Posterior vena cava (tissue), 2 donors: Measurements from ENCODE around the gene BAIAP2L2. TPM values are rescaled to one million over a fixed set of nuclear protein-coding genes. Genes with fewer than 3 reads are reported as not detected.
"Not testable (repeated sequence)": the region's sequence is repeated elsewhere in the genome, so short reads cannot be mapped to it uniquely, and the experiment has no call there.

ENCODE experiments used
- DNase-seq: peaks from one replicate; pipeline ENCODE4 v3.0.0-alpha.2; 2020; ENCODE audit warnings: low spot score
- intact Hi-C, 2 donors: fragments of 100-400 bp; cut with DNase I; formaldehyde crosslinking; loops; one replicate each; pipeline versions ENCODE4 v1.14.1 to v1.14.2; 2022 to 2023
- total RNA-seq, 2 donors: library from RNA; stranded (reverse); fragmentation: NEBNext Ultra II Directional; extraction: Animal tissue kit (Norgen Biotek cat#: 25700); gene quantifications; one replicate each; pipeline ENCODE4 v1.2.1, GENCODE V29; 2021
- donor health status: DM: yes; HTN: yes; CAD: no.
- donor health status: DM: yes; HTN: yes; CAD: no.

Gene BAIAP2L2
- total RNA-seq, 2 donors from 2014 or later = 0.24 to 0.37 TPM

DNA sequence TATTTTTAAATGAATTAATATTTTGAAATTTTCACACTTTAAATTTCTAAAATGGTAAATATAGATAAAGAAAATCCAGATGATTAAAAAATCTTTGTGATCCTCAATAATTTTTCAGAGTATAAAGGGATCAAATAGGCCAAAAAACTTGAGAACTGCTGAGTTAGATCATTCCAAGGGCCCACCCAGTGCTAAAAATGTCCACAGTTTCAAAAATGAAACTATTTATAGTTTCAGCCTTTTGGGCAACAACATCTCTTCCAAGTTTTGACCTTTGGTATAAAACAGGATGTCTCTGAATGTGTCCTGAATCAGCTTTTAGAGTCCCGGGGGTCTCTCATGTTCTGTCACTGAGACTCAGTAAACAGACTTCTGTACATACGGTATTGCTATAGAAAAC lies 20.9 kb upstream of the BAIAP2L2 start:
- no peak for DNase-seq
- intact Hi-C loops = no loop called here

DNA sequence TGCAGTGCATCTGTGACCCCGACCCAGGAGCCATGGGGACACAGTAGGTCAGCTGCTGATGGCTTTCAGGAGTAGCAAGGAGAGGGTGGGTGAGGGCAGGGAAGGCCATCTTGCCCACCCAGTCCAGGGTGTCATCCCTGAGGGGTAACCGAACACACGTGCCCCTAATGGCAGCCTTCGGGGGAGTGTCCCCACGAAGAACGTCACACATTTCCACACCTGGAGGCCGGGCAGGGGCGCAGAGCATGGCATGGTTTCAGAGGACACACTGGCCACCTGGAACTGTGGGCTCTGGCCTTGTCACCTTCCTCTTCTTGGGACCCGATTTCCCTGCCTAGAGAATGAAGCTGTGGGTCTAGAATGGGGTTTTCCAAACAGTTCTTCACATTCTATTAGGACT lies 19.4 kb upstream of the BAIAP2L2 start:
- intact Hi-C loops = no loop called here
- no peak for DNase-seq

DNA sequence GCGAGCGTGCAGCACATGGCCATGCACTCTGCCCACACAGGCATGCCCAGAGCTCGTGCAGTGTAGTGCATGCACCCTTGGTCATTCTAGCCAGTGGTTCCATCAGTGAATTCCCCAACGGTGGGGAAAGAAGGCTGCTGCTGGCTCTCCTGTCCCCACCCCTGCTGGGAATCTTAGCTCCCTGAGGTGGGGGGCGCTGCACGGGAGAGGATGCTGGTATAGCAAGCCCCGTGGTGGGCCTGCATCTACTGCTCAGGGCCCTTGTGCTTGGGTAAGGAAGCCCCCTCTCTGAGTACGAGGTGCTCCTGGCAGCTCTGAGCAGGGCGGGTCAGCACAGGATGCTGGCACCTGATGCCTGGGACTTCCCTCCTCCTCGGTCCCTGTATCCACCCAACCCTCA lies 18.5 kb upstream of the BAIAP2L2 start:
- DNase-seq = no peak
- intact Hi-C loops = no loop called here

DNA sequence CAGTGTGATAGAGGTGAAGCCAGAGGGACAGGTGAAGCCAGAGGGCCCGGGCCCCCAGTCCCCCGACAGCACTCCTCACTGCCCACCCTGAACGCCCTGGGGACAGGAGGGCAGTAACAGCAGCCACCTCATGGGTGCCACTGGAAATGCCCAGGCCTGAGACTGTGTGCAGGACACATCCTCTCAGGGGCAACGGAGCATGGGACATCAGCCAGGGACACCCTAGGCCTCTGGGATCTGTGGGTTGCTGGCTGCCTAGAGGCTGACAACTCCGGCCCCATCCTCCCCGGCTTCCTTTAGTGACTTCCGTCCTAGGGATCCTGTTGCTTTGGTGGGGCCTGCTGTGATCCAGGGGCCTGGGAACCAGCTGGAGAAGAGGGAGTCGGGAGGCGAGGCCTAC lies 17.4 kb upstream of the BAIAP2L2 start:
- intact Hi-C loops = no loop called here
- DNase-seq = no peak

DNA sequence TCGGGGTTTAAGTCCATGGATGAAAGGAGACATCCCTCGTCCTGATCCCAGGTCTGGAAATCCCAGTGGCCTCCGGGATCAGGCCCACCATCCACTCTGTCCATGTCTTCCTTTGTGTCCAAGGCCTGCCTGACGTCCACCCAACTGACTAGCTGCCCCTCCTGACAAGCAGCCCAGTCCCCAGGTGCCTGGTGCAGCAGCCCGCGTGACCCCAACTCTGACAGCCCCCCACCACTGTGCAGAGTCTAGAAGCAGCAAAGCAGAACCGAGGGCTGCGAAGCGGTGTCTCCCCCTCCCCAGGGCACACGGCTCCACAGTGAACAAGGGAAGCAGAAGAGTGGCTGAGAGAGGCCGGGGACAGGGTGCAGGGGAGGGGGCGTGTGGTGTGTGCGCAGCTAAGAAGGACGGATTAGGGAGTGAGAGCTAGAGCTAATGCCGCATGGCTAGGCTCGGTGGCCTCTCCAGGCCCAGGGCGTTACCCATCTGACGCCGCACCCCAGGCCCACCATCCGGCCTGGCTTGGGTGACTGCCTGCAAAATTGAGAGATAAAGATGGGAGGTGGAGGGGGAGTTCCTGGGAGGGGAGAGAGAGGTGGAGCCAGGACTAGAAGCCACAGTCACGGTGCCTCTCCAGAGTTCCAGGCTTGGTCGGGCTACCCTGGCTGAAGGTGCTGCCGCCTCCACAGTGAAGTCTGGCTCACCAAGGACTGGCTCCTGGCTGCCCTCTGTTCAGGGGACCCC lies 16.6 kb upstream of the BAIAP2L2 start:
- intact Hi-C loops = no loop called here
- DNase-seq = no peak

DNA sequence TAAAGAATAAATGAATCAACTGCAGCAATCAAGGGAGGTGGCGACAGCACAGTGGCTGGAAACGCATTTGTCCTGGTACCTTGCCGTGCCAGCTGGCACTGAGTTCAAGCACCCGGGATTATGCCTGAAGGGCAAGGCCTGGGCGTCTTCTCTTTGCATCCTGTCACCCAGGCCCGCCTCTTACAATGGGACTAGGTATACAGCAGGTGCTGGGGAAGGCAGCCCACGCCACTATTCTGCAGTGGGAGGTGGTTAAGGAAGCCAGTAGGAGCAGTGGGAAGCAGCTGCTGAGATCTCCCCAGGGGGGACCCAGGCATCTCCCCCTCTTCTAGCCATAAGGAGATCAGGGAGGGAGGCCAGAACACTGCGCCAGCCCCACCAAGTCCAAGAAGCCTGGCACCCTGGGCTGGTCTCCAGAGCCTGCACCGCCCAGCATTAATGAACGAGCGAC lies 15.3 kb upstream of the BAIAP2L2 start:
- no peak for DNase-seq
- intact Hi-C loops = no loop called here

DNA sequence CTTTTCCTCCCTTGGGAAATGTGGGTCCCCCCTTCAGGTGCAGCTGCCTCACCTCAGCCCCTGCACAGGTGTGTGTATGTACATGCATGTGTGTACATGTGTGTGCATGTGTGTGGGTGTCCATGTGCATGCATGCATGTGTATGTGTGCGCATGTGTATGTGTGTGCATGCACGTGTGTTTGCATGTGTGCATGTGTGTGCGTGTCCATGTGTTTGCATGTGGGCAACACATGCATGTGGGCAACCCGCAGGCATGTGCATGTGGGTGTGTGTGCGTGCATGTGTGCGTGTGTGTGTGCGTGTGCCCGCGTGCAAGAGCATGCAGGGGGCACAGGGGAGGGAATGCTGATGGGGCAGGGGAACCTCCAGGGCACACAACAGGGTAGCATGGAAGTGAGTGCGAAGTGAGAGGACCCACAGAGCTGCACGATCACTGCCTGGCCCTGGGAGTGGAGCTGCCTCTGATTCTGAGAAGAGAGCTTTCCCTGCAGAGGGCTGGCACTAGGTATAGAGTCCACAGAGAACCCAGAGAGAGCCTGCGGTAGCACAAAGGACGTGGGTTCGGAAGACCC lies 14.6 kb upstream of the BAIAP2L2 start:
- intact Hi-C loops = no loop called here
- DNase-seq = no peak

DNA sequence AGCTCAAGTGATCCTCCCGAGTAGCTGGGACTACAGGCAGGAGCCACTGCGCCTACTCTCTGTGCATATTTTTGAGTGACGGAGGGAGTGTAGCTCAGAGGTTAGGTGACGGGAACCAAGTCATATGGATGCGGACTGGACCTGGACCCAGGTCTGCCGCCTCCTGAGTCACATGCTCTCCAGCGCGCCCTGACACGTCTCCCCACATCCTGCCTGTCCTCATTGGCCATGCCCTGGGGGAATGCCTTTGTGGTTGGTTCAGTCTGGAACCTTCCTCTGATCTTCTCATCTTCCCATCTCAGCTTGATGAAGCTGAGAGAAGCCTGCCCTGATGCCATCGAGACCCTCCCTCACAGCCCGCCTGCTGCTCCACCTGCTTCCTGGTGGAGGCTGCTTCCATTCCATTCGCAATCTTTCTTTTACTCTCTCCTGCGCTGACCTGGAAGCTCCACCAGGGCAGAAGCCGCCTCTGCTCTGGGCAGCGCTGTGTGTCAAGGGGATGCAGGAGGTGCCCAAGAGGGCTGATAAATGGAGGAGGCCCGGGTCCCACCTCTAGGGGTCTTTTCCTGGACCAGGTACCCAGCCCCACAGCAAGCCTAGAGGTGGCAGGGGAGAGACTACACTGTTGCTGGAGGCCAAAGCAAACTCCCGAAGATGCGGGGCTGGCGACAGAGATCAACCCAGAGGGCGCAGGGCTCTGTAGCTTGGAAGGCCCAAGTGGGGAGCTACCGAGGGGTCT lies 13.9 kb upstream of the BAIAP2L2 start:
- intact Hi-C loops = loop anchor here in 1 of 2 donors (1.0 to 5.0 kb wide), 2 partner anchors 34 to 727 kb away; no protein-coding TSS in a partner anchor
- no peak for DNase-seq

DNA sequence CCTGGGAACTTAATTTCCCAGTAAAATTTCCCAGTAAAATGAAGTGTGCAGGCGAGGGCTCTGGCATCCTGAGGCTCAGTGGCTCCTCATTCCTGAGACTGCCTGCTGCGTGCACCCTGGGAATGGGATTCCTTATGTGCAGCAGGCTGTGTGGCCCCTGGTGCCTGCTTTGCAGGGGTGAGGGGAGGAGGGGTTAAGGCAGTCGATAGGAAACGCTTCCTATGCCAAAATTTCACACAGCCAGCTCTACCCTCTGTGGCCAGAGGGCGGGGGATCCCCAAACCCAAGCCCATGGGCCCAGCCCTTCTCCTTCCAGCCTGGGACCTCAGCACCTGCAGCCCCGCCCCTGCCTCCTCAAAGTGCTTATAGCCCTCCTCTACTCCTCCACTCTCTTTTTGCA lies 12.1 kb upstream of the BAIAP2L2 start:
- intact Hi-C loops = loop anchor here in 1 of 2 donors (5.0 kb wide), 1 partner anchor 725 kb away; no protein-coding TSS in a partner anchor
- DNase-seq = no peak

DNA sequence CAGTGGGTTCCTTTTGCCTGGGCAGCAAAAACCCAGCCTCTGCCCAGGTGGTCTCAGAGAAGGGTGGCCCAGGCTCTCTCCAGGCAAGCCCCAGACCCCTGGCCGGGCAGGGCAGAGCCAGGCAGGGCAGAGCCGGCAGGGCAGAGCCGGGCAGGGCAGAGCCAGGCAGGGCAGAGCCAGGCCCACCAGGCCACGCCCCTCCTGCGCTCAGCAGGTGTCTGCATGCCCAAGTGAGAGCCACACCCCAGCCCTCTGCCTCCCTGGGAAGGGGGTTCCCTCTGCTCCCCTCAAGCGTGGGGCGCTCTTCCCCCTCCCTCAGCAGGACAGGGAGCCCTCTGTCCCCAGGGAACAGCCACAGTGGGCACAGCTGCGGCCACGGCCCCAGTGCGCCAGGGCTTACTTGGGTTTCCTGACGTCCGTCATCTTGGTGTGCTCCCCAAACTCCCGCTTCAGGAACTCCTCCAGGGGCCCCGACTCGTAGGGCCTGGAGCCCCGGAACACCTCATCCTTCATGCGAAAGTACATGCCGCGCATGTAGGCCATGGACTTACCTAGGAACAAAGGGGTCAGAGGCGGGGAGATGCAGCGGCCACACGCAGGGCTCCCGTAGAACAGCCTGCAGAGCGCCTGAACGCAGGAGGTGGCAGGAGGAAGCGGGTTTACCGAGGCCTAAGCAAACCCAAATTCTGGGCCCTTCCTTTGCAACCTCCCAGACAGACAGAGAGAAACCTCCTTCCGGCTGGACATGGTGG lies 10.1 kb upstream of the BAIAP2L2 start:
- intact Hi-C loops = loop anchor here in 1 of 2 donors (5.0 kb wide), 1 partner anchor 723 kb away; no protein-coding TSS in a partner anchor
- no peak for DNase-seq

DNA sequence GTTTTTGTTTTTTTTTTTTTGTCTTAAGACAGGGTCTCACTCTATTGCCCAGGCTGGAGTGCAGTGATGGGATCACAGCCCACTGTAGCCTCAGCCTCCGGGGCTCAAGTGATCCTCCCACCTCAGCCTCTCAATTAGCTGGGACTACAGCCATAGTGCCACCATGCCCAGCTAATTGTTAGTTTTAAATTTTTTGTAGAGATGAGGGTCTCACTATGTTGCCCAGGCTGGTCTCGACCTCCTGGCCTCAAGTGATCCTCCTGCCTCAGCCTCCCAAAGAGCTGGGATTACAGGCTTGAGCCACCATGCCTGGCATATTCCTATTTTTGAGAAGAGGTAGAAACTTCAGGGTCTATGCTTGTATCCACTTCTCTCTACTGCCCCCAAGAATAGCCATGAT lies 8.3 kb upstream of the BAIAP2L2 start:
- intact Hi-C loops, DNase-seq: not testable (repeated sequence)

DNA sequence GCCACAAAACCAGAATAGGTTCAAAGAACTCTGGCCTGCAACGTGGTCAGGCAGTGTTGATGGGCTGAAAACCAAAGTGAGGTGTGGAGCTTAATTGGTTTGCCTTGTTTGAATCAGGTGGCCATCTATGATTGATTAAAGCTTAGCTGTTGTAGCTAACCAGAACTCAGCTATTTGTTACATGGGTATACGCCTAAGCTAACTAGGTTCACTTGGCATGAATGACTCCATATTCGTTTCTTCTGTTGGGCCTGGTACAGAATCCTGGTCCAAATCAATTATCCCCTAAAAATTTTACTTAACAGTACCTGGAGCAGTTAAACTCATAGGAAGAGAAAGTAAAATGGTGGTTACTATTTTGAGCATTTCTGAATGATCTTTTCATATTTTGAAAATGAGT lies 7.7 kb upstream of the BAIAP2L2 start:
- DNase-seq = no peak
- intact Hi-C loops = no loop called here

DNA sequence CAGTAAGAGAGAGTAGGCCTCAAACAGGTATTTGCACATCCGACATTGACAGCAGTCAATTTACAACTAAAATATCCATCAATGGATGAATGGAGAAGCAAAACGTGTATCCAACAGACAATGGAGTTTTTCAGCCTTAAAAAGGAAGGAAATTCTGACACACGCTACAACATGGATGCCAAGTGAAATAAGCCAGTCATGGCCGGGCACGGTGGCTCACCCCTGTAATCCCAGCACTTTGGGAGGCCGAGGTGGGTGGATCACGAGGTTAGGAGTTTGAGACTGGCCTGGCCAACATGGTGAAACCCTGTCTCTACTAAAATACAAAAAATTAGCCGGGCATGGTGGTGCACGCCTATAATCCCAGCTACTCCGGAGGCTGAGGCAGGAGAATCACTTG lies 7.1 kb upstream of the BAIAP2L2 start:
- intact Hi-C loops, DNase-seq: not testable (repeated sequence)

DNA sequence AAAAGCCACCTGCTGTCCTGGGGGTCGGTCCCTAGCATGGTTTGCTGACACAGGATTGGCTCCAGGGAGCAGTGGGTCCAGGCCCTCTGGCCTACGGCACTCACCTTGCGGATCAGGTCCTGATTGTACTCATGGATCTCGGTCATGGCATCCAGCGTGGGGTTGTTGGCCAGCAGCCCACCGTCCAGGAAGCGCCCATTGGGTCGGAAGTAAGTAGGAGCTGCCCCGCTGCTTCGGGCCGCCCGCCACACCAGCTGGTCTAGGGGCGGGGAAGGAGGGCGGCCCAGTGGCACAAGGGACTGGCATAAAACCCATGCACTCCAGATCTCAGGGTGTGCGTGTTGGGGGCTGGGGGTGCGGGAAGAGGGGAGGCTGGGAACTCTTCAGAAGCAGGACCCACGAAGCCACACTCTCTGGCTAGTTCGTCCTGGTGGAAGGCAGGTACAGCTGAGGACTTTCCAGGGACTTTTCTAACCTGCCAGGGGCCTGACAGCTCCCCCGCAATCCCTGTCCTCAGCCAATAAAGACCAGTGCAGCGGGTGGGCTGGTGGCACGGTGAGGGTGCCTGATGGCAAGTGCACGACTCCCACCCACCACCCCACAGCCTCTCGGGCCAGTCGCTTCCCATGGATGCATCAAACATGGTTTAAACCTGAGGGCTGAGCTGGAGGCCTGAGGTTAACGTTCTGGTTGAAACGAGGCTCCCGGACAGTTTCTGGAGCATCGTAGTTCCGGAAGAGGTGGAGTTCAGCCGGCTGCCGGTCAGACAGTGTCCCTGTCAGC lies 5.1 kb upstream of the BAIAP2L2 start:
- intact Hi-C loops = no loop called here

DNA sequence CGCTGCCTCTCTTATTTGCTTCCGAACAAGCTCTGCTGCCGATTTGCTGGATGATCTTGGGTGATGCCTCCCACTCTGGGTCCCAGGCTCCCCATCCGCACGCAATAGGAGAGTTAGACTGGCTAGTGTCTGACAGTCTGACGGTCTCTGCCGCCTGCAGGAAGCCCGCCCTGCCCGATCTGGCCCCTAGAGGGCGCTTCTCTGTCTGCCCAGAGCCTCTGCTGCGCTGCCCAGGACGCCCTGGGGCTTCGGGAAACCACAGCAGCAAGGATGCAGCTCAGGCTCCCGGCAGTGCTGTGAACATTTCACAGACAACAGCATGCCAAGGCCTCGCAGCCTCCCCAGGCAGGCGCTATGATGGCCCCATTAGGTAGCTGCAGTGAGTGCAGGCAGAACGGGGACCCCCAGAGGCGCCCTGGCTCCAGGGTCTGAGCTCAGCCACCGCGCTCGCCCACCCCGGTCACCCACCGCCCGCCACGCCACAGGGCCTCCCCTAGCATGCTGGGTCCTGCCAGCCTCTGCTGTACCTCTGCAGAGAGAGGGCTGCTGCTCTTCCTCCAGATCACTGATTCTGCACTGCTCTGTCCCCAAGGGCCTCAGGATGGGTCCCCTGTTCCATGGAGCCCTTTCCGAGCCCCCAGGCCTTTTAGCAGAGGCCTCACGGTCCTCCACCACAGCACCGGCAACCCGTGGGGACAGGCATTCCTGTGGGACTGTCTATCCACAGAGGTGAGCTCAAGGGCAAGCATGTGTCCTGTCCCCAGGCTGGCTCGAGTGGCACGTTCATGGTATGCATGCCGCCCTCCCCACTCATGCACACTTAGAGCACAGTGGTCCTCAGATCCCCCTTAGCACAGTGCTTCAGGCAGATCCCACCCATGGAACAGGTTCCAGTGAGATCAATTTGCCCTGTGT lies 4.3 kb upstream of the BAIAP2L2 start:
- DNase-seq = peak; percentile 96
- intact Hi-C loops = loop anchor here in 1 of 2 donors (5.0 kb wide), 2 partner anchors 88 to 238 kb away; partner anchors contain the start of gene MAFF

More for the DNA sequence above, 5.1 kb upstream of the BAIAP2L2 start:
- DNase-seq = no peak

DNA sequence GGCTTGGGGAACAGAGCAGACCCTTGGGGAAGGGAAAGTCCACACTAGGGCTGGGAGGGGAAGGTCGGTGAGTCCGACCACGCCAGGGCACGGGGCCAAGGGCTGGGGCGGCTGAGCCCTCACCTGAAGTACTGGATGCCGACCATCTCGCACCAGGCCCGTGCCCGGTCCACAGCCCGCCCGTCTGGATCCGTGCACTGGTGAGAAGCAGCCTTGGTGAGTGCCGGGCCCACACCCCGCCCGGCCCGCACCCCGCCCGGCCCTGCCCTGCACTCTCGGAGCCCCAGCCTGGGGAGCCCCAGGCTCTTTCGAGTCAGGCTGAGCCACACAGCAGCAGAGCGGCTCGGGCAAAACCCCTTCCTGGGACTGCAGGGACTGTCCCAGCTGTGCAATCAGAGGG lies 1.9 kb upstream of the BAIAP2L2 start:
- intact Hi-C loops = loop anchor here in 1 of 2 donors (5.0 kb wide), 2 partner anchors 90 to 240 kb away; partner anchors contain the start of gene MAFF
- DNase-seq = no peak

DNA sequence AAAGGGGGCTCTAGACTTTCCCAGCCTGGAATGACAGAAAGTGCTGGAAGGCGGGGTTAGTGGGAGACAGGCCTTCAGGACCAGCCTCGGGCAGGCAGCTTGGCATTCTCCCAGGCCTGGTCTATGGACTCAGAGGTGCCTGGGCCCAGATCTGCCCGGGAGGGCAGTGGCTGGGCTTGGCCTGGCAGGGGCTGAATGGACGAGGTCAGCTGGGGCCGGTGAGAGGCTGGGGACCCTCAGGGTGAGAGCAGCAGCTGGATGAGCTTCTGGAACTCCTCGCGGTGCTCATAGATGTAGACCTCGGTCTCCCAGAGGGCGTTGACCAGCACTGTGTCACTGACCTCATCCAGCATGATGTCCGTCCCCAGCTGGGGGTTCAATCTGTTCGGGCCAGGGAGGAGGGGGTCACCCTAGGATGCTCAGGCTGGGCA lies 1.5 kb upstream of the BAIAP2L2 start:
- no peak for DNase-seq
- intact Hi-C loops = loop anchor here in 1 of 2 donors (5.0 kb wide), 2 partner anchors 90 to 240 kb away; partner anchors contain the start of gene MAFF
